Measurements from ENCODE around the gene SIDT1.

GRCh38 chr3:113496924-113497323 lies 35.4 kb upstream of the SIDT1 start:
- TF ChIP-seq CTCF (IDR thresholded peaks at IDR 0.05; ENCODE audit: insufficient read depth, low read depth, low read length) (no peak), EZH2 (IDR thresholded peaks at IDR 0.05; ENCODE audit: insufficient read depth, low read length) (no peak)
